B cell (primary cell): ENCODE data around the gene PIP.

Experiments used
- EZH2 ChIP-seq: IDR thresholded peaks from 2 replicates; pipeline ENCODE4 v1.6.1; 2012; ENCODE audit warnings: borderline replicate concordance, low read depth, mild to moderate bottlenecking, moderate library complexity, low read length; ENCODE audit not compliant: insufficient read depth, poor library complexity, severe bottlenecking
- TF ChIP-seq, protein P1 (sequence below): fragments of 200-600 bp; IDR thresholded peaks from one replicate; pipeline ENCODE4 v1.8.0; 2022; ENCODE audit warnings: antibody characterized with exemption, mild to moderate bottlenecking

DNA sequence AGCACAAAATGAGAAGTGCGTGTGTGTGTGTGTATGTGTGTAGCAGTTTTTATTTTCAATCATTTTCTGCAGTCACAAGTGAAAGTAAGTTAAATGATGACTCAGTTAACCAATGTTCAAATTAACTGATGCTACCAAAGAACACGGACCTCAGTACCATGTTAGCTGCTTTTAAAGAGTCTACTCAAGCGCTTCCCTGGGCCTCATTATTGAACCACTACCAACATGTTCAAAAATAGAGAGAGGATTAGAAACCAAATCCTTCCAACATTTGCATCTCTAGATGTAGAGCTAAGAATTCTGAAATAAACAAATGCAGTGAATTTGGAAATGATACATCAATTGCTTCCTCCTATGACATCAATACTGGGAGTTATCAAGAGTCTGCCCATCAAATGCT lies 51.1 kb downstream of the PIP start, which contains the start of gene TAS2R39:
- TF ChIP-seq, protein P1, sequence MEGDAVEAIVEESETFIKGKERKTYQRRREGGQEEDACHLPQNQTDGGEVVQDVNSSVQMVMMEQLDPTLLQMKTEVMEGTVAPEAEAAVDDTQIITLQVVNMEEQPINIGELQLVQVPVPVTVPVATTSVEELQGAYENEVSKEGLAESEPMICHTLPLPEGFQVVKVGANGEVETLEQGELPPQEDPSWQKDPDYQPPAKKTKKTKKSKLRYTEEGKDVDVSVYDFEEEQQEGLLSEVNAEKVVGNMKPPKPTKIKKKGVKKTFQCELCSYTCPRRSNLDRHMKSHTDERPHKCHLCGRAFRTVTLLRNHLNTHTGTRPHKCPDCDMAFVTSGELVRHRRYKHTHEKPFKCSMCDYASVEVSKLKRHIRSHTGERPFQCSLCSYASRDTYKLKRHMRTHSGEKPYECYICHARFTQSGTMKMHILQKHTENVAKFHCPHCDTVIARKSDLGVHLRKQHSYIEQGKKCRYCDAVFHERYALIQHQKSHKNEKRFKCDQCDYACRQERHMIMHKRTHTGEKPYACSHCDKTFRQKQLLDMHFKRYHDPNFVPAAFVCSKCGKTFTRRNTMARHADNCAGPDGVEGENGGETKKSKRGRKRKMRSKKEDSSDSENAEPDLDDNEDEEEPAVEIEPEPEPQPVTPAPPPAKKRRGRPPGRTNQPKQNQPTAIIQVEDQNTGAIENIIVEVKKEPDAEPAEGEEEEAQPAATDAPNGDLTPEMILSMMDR = no peak
- TF ChIP-seq EZH2 = no peak
